Panc1 (cell line): Measurements from ENCODE around the gene PRKACB. TPM values are rescaled to one million over a fixed set of nuclear protein-coding genes. Genes with fewer than 3 reads are reported as not detected.

ENCODE experiments used
- ATAC-seq: fragments of 200-7000 bp; cut with Tn5 transposase; 2 replicates; pipeline ENCODE4 v1.9.1; 2020; ENCODE audit warnings: mild to moderate bottlenecking, moderate library complexity
- BruUV-seq: library from RNA; stranded (reverse); fragments of 400-500 nt; replicated peaks from 2 replicates; lab custom pipeline; 2021; lab: Mats Ljungman, UMichigan
- CTCF ChIA-PET: fragments of 300-600 bp; sonication (Branson Sonifier 250); formaldehyde crosslinking; loops from one replicate; lab custom pipeline; 2022; ENCODE audit warnings: antibody characterized with exemption; lab: Charles Lee
- POLR2A ChIA-PET: fragments of 300-600 bp; sonication (Branson Sonifier 250); formaldehyde crosslinking; loops from one replicate; lab custom pipeline; 2022; ENCODE audit warnings: antibody characterized with exemption; lab: Charles Lee
- DNase-seq: peaks from one replicate; pipeline ENCODE4 v3.0.0-alpha.2; 2010; ENCODE audit warnings: low read depth, low spot score
- H3K27ac ChIP-seq: 2 replicates; pipeline ENCODE4 v1.5.1; 2011; ENCODE audit warnings: mild to moderate bottlenecking, low read length, inconsistent platforms
- H3K27me3 ChIP-seq: fragments of 200-500 bp; sonication (Bioruptor generic); 2 replicates; pipeline ENCODE4 v1.6.0; 2014; ENCODE audit warnings: low read length, inconsistent platforms; ENCODE audit not compliant: control insufficient read depth, insufficient read depth
- H3K36me3 ChIP-seq: fragments of 200-500 bp; sonication (Bioruptor generic); 2 replicates; pipeline ENCODE4 v1.5.1; 2014; ENCODE audit warnings: inconsistent platforms, mild to moderate bottlenecking, low read length, moderate library complexity; ENCODE audit not compliant: control insufficient read depth, insufficient read depth
- H3K4me1 ChIP-seq: 2 replicates; pipeline ENCODE4 v1.5.1; 2011; ENCODE audit warnings: inconsistent platforms, mild to moderate bottlenecking, low read length, moderate library complexity; ENCODE audit not compliant: control insufficient read depth, insufficient read depth
- H3K4me3 ChIP-seq, 2 experiments: 2 replicates each; pipeline ENCODE4 v1.5.1; 2011 to 2012; ENCODE audit warnings: low read depth in 2 of 2, low read length in 2 of 2, mild to moderate bottlenecking in 2 of 2, inconsistent platforms in 1 of 2, moderate library complexity in 1 of 2
- H3K9me3 ChIP-seq: fragments of 200-500 bp; sonication (Bioruptor generic); 2 replicates; pipeline ENCODE4 v1.5.1; 2014; ENCODE audit warnings: low read depth, mild to moderate bottlenecking, inconsistent platforms, low read length, moderate library complexity; ENCODE audit not compliant: control insufficient read depth, insufficient read depth
- POLR2AphosphoS5 ChIP-seq: IDR thresholded peaks from 2 replicates; pipeline ENCODE4 v1.6.1; 2012; ENCODE audit warnings: mild to moderate bottlenecking, low read depth, low read length, moderate library complexity
- SIN3A ChIP-seq: IDR thresholded peaks from 2 replicates; pipeline ENCODE4 v1.6.1; 2012; ENCODE audit warnings: low read depth, mild to moderate bottlenecking, low read length, moderate library complexity, borderline replicate concordance; ENCODE audit not compliant: insufficient read depth
- TCF7L2 ChIP-seq: IDR thresholded peaks from 2 replicates; pipeline ENCODE4 v1.6.1; 2011; ENCODE audit warnings: mild to moderate bottlenecking, low read depth, low read length, inconsistent platforms
- in situ Hi-C: cut with HindIII; loops from 2 replicates; pipeline ENCODE4 v1.10.0; 2016; ENCODE audit warnings: low sequenced_read_pairs, low pct_unique_long_range_greater_than_20kb
- intact Hi-C: fragments of 100-400 bp; cut with micrococcal nuclease; formaldehyde crosslinking; loops from one replicate; pipeline ENCODE4 v1.10.0; 2022; ENCODE audit not compliant: unreplicated experiment
- total RNA-seq: library from RNA; stranded (reverse); gene quantifications from one replicate; pipeline ENCODE4 v1.2.1, GENCODE V29; 2021; ENCODE audit not compliant: unreplicated experiment
- TF ChIP-seq, protein P1 (sequence below): fragments of 450-650 bp; IDR thresholded peaks from 2 replicates; pipeline ENCODE4 v1.5.1; 2017; ENCODE audit warnings: mild to moderate bottlenecking
- TF ChIP-seq, protein P2 (sequence below), 2 experiments: IDR thresholded peaks; 2 replicates each; pipeline ENCODE4 v1.6.1; 2011 to 2012; ENCODE audit warnings: low read depth in 2 of 2, control low read depth in 1 of 2, low read length in 1 of 2, mild to moderate bottlenecking in 1 of 2, moderate library complexity in 1 of 2; ENCODE audit not compliant: insufficient read depth in 1 of 2

Gene PRKACB
- total RNA-seq, 1 experiment from 2014 or later: 54.9 TPM

DNA sequence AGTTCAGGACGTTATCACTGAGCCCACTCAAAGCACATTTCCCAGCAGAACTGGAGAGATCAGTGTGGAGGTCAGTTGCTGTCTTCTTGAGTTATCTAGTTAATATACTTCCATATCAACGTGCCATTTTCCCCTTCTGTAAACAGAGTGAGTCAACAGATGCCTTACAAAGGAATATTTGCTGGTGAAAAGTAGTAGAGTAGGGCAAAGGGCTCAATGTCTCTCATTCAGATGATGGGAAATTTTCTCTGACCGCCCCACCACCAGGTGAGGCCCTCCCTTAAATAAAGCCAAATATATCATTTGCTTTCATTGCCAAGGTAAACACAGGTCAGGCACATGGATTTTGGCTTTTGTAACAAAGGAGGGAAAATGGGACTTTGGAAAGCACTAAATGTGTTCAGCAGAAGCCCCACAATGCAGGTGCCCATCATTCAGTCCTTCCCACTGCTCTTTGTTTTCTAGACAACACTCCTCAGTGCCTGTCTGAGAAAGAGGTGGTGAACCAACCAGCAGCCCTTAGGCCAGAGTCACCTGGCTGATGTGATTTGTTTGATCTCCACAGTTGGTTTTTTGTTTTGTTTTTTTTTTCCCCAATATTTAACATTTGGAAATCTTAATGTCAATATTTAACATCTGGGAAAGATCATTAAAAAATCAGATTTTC is 116.9 kb downstream of the PRKACB start:
- POLR2A ChIA-PET: no interaction called here
- Histone ChIP-seq H3K27me3 (no peaks in the 10 kb centered on the region), H3K36me3 (no peaks in the 10 kb centered on the region), H3K4me1 (peaks cover 5% of the 10 kb centered on the region), H3K27ac (peak overlapping the region; percentile 24; the same call in 1 of the 2 replicates), H3K4me3 (no peak overlapping the region), H3K9me3 (no peaks in the 10 kb centered on the region)
- in situ Hi-C loops (no loop called here), intact Hi-C loops (no loop called here)
- DNase-seq: no peak
- TF ChIP-seq POLR2AphosphoS5 (no peak), SIN3A (no peak)
- TF ChIP-seq, protein P1, sequence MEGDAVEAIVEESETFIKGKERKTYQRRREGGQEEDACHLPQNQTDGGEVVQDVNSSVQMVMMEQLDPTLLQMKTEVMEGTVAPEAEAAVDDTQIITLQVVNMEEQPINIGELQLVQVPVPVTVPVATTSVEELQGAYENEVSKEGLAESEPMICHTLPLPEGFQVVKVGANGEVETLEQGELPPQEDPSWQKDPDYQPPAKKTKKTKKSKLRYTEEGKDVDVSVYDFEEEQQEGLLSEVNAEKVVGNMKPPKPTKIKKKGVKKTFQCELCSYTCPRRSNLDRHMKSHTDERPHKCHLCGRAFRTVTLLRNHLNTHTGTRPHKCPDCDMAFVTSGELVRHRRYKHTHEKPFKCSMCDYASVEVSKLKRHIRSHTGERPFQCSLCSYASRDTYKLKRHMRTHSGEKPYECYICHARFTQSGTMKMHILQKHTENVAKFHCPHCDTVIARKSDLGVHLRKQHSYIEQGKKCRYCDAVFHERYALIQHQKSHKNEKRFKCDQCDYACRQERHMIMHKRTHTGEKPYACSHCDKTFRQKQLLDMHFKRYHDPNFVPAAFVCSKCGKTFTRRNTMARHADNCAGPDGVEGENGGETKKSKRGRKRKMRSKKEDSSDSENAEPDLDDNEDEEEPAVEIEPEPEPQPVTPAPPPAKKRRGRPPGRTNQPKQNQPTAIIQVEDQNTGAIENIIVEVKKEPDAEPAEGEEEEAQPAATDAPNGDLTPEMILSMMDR: peak; percentile 13; the same call in 1 of the 2 replicates
- BruUV-seq: no TSS peak
- CTCF ChIA-PET: no interaction called here
- peak; percentile 52 for ATAC-seq

DNA sequence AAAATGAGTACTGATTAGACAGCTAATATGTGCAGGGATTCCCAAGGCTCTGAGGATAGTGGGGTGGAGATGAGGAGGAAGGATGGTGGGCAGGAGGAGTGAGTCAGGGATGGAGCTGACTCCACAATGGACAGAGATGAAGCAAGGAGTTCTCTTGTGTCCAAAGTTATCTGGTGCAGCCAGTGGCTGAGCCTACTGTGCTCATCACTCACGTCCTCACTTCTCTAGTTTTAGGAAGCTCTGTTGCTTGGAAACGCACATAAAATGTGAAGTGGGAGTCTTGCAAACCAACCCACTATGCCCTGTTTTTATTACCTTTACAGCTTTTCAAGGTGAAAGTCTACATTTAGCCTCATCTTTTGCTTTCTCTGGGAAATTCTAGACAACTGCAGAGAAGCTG is 120.9 kb downstream of the PRKACB start:
- ChIA-PET CTCF (interaction anchor here (0.6 kb wide), 2 partner anchors 15 to 254 kb away, joined by 4 to 5 read pairs; no protein-coding TSS in a partner anchor), POLR2A (no interaction called here)
- DNase-seq (no peak), ATAC-seq (no peak)
- TF ChIP-seq, protein P2, sequence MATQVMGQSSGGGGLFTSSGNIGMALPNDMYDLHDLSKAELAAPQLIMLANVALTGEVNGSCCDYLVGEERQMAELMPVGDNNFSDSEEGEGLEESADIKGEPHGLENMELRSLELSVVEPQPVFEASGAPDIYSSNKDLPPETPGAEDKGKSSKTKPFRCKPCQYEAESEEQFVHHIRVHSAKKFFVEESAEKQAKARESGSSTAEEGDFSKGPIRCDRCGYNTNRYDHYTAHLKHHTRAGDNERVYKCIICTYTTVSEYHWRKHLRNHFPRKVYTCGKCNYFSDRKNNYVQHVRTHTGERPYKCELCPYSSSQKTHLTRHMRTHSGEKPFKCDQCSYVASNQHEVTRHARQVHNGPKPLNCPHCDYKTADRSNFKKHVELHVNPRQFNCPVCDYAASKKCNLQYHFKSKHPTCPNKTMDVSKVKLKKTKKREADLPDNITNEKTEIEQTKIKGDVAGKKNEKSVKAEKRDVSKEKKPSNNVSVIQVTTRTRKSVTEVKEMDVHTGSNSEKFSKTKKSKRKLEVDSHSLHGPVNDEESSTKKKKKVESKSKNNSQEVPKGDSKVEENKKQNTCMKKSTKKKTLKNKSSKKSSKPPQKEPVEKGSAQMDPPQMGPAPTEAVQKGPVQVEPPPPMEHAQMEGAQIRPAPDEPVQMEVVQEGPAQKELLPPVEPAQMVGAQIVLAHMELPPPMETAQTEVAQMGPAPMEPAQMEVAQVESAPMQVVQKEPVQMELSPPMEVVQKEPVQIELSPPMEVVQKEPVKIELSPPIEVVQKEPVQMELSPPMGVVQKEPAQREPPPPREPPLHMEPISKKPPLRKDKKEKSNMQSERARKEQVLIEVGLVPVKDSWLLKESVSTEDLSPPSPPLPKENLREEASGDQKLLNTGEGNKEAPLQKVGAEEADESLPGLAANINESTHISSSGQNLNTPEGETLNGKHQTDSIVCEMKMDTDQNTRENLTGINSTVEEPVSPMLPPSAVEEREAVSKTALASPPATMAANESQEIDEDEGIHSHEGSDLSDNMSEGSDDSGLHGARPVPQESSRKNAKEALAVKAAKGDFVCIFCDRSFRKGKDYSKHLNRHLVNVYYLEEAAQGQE (IDR thresholded peaks at IDR 0.05; ENCODE audit: insufficient read depth in 1 of 2, low read depth in 2 of 2, low read length in 1 of 2): no peak
- TF ChIP-seq TCF7L2: no peak
- no peak for TF ChIP-seq SIN3A
- TF ChIP-seq POLR2AphosphoS5: no peak
- TF ChIP-seq, protein P1: no peak
- in situ Hi-C loops: no loop called here
- Histone ChIP-seq H3K36me3 (no peaks in the 10 kb centered on the region), H3K4me1 (peaks cover 5% of the 10 kb centered on the region), H3K9me3 (no peaks in the 10 kb centered on the region), H3K4me3 (no peak overlapping the region), H3K27me3 (no peaks in the 10 kb centered on the region), H3K27ac (no peak overlapping the region)
- BruUV-seq: no TSS peak
- intact Hi-C loops: no loop called here
